ENCODE results near the gene PHACTR3. TPM values are rescaled to one million over a fixed set of nuclear protein-coding genes. Genes with fewer than 3 reads are reported as not detected.

Gene PHACTR3
- total and polyA plus RNA-seq, 2 experiments from 2014 or later, result 0.45 to 0.61 TPM

- DNase-seq (ENCODE audit: low spot score) (no peak), ATAC-seq (no peak)
- Histone ChIP-seq H3K27me3 (ENCODE audit: insufficient read depth) (no peaks in the 10 kb centered on the region), H4K20me1 (replicated peaks; ENCODE audit: insufficient read depth) (no peaks in the 10 kb centered on the region), H3F3A (replicated peaks; ENCODE audit: low read depth) (no peaks in the 10 kb centered on the region), H3K27ac (ENCODE audit: low read depth) (no peak overlapping the region), H3K4me2 (no peak overlapping the region), H3K4me3 (no peak overlapping the region), H3K79me2 (replicated peaks; ENCODE audit: insufficient read depth) (no peaks in the 10 kb centered on the region), H3K36me3 (ENCODE audit: insufficient read depth) (no peaks in the 10 kb centered on the region), H2AFZ (no peak overlapping the region), H3K9me2 (ENCODE audit: insufficient read depth) (no peaks in the 10 kb centered on the region; the same call in 1 of the 2 replicates), H3K4me1 (ENCODE audit: insufficient read depth) (no peaks in the 10 kb centered on the region)
- H3K27me3 Mint-ChIP-seq (ENCODE audit: insufficient read depth, low read depth, poor library complexity), result peaks cover 13% of the 10 kb centered on the region
- H3K9me3 Mint-ChIP-seq, result no peaks in the 10 kb centered on the region
- no peak overlapping the region for H3K4me3 Mint-ChIP-seq
- H3K4me1 Mint-ChIP-seq, result peaks cover 3% of the 10 kb centered on the region; the same call in 2 of the 3 replicates
- H3K36me3 Mint-ChIP-seq (ENCODE audit: low read depth), result no peaks in the 10 kb centered on the region
- TF ChIP-seq EZH2 (IDR thresholded peaks at IDR 0.05; ENCODE audit: low read depth, unreplicated experiment), result no peak
- H3K27ac Mint-ChIP-seq, result no peak overlapping the region
Observed at GRCh38 chr20:59813126-59813947, 209.0 kb downstream of the PHACTR3 start.

GRCh38 chr20:59813948-59814839, 209.9 kb downstream of the PHACTR3 start:
- DNase-seq (ENCODE audit: low spot score), result no peak
- H2AFZ ChIP-seq, result no peak overlapping the region
- H3F3A ChIP-seq (replicated peaks; ENCODE audit: low read depth), result no peaks in the 10 kb centered on the region
- H3K27ac ChIP-seq (ENCODE audit: low read depth), result no peak overlapping the region
- ATAC-seq, result no peak
- Mint-ChIP-seq H3K27me3 (ENCODE audit: insufficient read depth, low read depth, poor library complexity) (peaks cover 13% of the 10 kb centered on the region), H3K4me1 (peaks cover 3% of the 10 kb centered on the region; the same call in 2 of the 3 replicates), H3K4me3 (no peak overlapping the region), H3K36me3 (ENCODE audit: low read depth) (no peaks in the 10 kb centered on the region), H3K9me3 (no peaks in the 10 kb centered on the region), H3K27ac (no peak overlapping the region)
- H3K36me3 ChIP-seq (ENCODE audit: insufficient read depth), result no peaks in the 10 kb centered on the region
- H3K4me1 ChIP-seq (ENCODE audit: insufficient read depth), result no peaks in the 10 kb centered on the region
- H3K9me2 ChIP-seq (ENCODE audit: insufficient read depth), result no peaks in the 10 kb centered on the region; the same call in 1 of the 2 replicates
- no peak overlapping the region for H3K4me3 ChIP-seq
- no peaks in the 10 kb centered on the region for H4K20me1 ChIP-seq (replicated peaks; ENCODE audit: insufficient read depth)
- no peaks in the 10 kb centered on the region for H3K79me2 ChIP-seq (replicated peaks; ENCODE audit: insufficient read depth)
- no peak overlapping the region for H3K4me2 ChIP-seq
- no peaks in the 10 kb centered on the region for H3K27me3 ChIP-seq (ENCODE audit: insufficient read depth)
- no peak for TF ChIP-seq STAT1 (IDR thresholded peaks at IDR 0.05; ENCODE audit: unreplicated experiment)
- no peak for TF ChIP-seq CREB1 (CRISPR knock-in tag; IDR thresholded peaks at IDR 0.05; ENCODE audit: low read depth)

- Histone ChIP-seq H3K27me3 (ENCODE audit: insufficient read depth) (no peaks in the 10 kb centered on the region), H3K36me3 (ENCODE audit: insufficient read depth) (no peaks in the 10 kb centered on the region), H3K27ac (ENCODE audit: low read depth) (no peak overlapping the region), H4K20me1 (replicated peaks; ENCODE audit: insufficient read depth) (no peaks in the 10 kb centered on the region), H3K4me1 (ENCODE audit: insufficient read depth) (no peaks in the 10 kb centered on the region), H3K79me2 (replicated peaks; ENCODE audit: insufficient read depth) (no peaks in the 10 kb centered on the region), H3K4me3 (no peak overlapping the region), H2AFZ (no peak overlapping the region), H3K9me2 (ENCODE audit: insufficient read depth) (no peaks in the 10 kb centered on the region; the same call in 1 of the 2 replicates), H3F3A (replicated peaks; ENCODE audit: low read depth) (no peaks in the 10 kb centered on the region), H3K4me2 (no peak overlapping the region)
- Mint-ChIP-seq H3K9me3 (no peaks in the 10 kb centered on the region), H3K4me3 (no peak overlapping the region), H3K27me3 (ENCODE audit: insufficient read depth, low read depth, poor library complexity) (peaks cover 14% of the 10 kb centered on the region), H3K36me3 (ENCODE audit: low read depth) (no peaks in the 10 kb centered on the region), H3K4me1 (peaks cover 3% of the 10 kb centered on the region; the same call in 2 of the 3 replicates), H3K27ac (no peak overlapping the region)
- ATAC-seq (no peak), DNase-seq (ENCODE audit: low spot score) (no peak)
- TF ChIP-seq ETS1 (IDR thresholded peaks at IDR 0.05), result no peak
- no peak for TF ChIP-seq ZNF114 (CRISPR knock-in tag; IDR thresholded peaks at IDR 0.05)
- TF ChIP-seq EZH2phosphoT487 (IDR thresholded peaks at IDR 0.05; ENCODE audit: unreplicated experiment), result no peak
- no peak for TF ChIP-seq POLR2AphosphoS5 (IDR thresholded peaks at IDR 0.05; ENCODE audit: low read depth)
- TF ChIP-seq STAT1 (IDR thresholded peaks at IDR 0.05; ENCODE audit: unreplicated experiment), result no peak
- no peak for TF ChIP-seq REST (IDR thresholded peaks at IDR 0.05; ENCODE audit: unreplicated experiment)
Observed at GRCh38 chr20:59814840-59815340, 210.6 kb downstream of the PHACTR3 start.
